GM21576 (cell line): Measurements from ENCODE around the gene CXCL9.
A peak's percentile ranks its signal among the peaks of the same experiment; 100 is the strongest.
"Not testable (repeated sequence)": the region's sequence is repeated elsewhere in the genome, so short reads cannot be mapped to it uniquely, and the experiment has no call there.

ENCODE experiments used
- ATAC-seq: cut with Tn5 transposase; IDR thresholded peaks from one replicate; pipeline ENCODE4 v1.9.1; 2021; ENCODE audit warnings: mild to moderate bottlenecking, moderate library complexity; ENCODE audit not compliant: unreplicated experiment

CXCL9 gene

DNA sequence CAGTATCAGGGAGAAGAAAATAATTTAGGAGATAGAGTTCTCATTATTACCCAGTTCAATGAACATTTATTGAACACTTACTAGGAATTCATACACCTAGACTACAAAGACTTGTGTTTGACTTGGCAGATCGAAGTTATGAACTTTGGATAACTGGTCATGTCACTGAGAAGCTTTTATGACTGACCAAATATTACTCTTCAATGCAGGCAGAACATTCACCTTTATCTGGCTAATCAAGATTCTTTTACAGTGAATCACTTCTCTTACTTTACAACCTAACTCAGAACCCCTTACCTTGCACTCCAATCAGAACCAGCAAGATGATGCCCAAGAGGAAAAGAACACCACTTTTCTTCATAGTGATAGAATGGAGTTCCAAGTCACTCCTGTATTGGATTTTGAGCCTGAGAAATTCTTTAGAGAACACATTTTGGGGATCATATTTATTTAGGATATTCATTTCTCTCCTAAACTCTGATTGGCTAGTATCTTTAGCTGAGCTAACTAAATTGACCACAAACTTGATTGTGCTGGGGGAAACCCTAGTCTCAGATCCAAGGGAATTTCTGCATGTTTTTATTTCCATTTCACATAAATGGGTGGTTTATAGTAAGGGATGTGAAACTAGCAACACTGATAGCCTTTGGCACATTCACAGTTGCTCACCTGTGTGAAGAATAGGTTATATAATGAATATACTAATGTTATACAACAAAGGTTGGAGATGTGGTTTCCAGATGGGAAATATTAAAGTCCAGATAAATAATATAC lies at the start of gene CXCL9:
Gene CXCL9 (minus strand): TSS at position 421 of the 774 bp plus-strand sequence. CDS start 60 bp downstream, at position 361.
- no peak for ATAC-seq

- ATAC-seq, result no peak
Observed at GRCh38 chr4:76055421-76055820, 48.1 kb upstream of the CXCL9 start.

DNA sequence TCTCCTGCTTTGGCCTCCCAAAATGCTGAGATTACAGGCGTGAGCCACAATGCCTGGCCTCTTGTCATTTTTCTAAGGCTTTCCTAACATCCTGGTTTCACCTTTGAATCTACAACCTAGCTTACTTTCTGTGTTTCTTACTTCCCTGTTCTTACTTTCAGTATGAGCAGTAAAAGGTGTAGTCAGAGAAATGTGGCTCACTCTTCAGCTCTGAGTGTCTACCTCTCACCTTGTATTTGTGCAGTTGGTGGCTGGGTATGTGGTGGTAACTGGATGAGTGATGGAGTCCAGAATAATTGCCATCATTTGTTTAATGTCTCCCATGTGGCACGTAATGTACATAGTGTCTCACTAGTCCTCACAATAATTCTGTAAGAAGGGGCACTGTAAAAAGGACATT lies 47.7 kb upstream of the CXCL9 start:
- ATAC-seq, result peak; percentile 97

DNA sequence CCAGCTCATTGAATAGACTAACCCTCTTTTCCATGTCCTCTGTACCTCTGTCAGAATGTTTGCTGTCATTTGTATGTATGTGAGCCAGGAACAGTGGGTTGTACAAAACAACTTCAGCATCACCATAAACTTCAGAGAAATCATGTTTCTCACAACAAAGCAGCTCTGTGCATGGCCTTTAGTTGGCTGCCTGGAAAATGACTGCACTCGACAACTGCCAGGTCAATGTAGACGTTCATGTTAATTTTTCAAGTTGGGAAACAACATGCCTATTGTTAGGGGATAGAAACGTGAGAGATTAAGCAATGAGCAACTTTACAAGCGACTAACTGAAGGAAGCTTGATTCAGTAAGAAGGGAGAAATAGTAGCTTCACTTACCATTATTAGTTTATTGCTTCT lies 46.4 kb upstream of the CXCL9 start:
- no peak for ATAC-seq

GRCh38 chr4:76050560-76051050 lies 43.3 kb upstream of the CXCL9 start:
- not testable (repeated sequence) for ATAC-seq

- not testable (repeated sequence) for ATAC-seq
Observed at GRCh38 chr4:76049860-76050416, 42.6 kb upstream of the CXCL9 start.

GRCh38 chr4:76044686-76045085 lies 37.4 kb upstream of the CXCL9 start:
- ATAC-seq, result not testable (repeated sequence)

- ATAC-seq, result not testable (repeated sequence)
Observed at GRCh38 chr4:76043306-76043705, 36.0 kb upstream of the CXCL9 start.

DNA sequence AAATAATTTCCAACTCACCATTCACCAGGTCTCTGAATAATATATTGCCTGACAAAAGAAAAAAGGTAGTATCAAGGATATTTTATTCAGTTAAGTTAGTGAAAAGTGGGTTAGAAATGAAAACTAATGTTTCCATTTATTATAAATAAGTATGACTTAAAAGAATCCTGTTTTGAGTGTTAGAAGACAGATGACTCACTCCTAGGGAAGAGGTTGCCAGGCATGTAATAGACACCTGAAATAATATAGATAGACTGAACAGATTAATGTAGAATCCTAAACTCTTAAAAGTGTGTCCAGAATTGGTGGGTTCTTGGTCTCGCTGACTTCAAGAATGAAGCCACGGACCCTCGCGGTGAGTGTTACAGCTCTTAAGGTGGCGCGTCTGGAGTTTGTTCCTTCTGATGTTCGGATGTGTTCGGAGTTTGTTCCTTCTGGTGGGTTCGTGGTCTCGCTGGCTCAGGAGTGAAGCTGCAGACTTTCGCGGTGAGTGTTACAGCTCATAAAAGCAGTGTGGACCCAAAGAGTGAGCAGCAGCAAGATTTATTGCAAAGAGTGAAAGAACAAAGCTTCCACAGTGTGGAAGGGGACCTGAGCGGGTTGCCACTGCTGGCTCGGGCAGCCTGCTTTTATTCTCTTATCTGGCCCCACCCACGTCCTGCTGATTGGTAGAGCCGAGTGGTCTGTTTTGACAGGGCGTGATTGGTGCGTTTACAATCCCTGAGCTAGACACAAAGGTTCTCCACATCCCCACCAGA lies 35.1 kb upstream of the CXCL9 start:
- ATAC-seq, result not testable (repeated sequence)

- ATAC-seq, result no peak
Observed at GRCh38 chr4:76036855-76037254, 29.5 kb upstream of the CXCL9 start.

DNA sequence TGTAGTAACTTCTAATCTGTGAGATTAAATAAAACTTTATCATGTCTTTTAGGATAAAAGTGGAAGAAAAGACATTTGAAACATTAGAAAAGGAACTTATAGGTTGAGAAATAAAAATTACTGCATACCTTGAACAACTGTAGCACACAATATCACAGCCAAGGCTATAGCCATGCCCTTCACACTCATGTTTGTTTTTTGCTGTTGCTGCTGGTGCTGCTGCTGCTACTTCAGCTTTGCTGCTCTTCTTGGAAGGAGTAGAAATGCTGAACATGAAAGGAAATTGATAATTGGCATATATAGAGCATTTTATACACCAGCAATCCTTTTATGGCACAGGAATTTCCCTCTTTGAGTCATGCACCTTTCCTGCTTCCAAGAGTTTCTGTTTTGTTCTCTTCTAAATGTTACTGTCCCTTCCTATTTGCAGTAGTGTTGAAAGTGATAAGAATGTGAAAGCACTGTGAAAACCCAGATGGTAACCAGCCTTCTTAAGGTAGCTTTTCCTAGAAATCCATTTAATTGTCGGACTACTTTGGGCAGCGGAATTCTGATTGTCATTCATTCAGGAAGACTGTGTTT lies 28.6 kb upstream of the CXCL9 start, which contains the start of gene CXCL11:
Gene CXCL11 (minus strand): TSS at position 272 of the 582 bp plus-strand sequence. CDS start 83 bp downstream, at position 189.
- no peak for ATAC-seq

DNA sequence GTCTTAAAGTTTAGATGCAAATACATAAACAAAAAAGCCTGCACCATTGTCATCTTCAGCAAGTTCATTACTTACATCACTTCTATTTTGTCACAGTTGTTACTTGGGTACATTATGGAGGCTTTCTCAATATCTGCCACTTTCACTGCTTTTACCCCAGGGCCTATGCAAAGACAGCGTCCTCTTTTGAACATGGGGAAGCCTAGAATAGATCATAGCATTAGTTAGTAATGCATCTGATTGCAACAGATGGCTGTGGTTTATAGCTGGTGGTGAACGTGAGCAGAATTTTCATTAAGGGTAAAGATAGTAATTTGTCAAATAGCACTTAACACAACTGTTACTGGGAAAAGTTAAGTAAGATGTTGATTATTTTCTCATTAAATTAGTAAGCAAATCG lies 27.8 kb upstream of the CXCL9 start:
- no peak for ATAC-seq

GRCh38 chr4:76029300-76029699 lies 22.0 kb upstream of the CXCL9 start:
- no peak for ATAC-seq

DNA sequence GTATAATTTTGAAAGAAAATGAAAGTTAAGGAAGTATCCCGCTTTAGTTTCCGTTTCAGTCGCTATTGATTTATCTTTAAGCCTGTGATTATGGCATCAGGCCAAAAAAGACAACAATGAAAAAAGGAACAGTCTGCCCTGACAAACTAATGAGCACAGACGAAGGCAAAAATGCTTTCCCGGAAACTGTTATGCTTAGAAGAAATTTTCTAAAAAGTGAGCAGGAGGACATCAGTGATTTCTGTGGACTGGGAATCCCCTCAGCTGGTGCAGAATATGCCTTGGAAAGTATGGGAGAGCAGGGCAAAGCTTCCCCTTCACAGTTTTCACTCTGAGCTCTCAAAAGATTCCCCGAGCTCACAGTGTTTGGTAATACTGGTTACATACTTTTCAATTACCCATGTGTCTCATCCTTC lies 21.0 kb upstream of the CXCL9 start:
- ATAC-seq, result no peak

DNA sequence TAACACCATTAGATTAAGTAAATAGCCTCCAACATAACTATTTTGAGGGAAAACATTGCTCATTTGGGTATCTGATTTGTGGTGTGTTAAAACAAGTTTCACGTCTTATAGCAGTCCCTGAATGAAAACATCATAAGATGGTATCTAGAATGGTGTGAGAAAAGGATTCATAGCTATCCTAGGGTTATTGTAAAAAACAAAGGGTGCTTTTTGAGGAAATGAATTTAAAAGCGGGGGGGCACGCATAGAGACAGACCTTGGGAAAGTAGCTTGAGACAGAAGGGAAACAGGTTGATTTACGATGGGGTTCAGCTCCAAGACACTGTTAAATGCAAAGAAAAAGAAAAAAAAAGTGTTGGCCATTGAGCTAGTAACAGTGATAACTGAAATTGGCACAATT lies 16.8 kb upstream of the CXCL9 start:
- no peak for ATAC-seq

DNA sequence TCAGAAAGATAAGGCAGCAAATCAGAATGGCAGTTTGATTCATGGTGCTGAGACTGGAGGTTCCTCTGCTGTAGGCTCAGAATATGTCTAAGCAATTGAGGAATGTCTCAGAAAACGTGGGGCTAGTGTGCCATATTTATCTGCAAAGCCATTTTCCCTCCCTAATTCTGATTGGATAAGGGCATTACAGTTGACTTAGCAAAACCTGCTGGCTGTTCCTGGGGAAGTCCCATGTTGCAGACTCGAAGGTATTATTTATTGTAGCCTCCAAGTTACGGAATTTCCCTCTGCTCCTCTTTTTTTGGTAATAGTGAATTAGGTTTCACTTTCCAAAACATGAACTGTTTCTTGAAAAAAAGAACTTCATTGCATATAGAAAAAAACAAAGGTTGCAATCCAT lies 16.1 kb upstream of the CXCL9 start, which contains the start of gene CXCL10:
Gene CXCL10 (minus strand): TSS at position 109 of the 400 bp plus-strand sequence. CDS start 66 bp downstream, at position 43.
- no peak for ATAC-seq

DNA sequence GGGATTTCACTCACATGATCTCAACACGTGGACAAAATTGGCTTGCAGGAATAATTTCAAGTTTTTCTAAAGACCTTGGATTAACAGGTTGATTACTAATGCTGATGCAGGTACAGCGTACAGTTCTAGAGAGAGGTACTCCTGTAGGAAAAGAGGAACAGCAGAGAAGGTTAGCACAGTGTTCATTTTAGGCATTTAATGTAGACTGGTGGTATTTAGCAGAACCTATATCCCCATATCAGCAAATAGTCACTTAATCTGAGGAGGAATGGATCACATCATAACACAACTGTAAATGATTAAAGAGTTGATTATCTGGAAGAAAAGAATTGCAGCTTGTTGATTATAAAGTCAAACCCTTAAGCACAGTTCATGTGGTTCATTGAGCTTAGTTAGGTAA lies 15.4 kb upstream of the CXCL9 start:
- ATAC-seq, result no peak

- no peak for ATAC-seq
Observed at GRCh38 chr4:76022031-76022430, 14.7 kb upstream of the CXCL9 start.

GRCh38 chr4:76017056-76017686 lies 9.9 kb upstream of the CXCL9 start:
- no peak for ATAC-seq

GRCh38 chr4:76016393-76016792 lies 9.1 kb upstream of the CXCL9 start:
- peak; percentile 61 for ATAC-seq

GRCh38 chr4:76013540-76013939 lies 6.2 kb upstream of the CXCL9 start:
- no peak for ATAC-seq
